ENCODE data around the gene TYR.

- TF ChIP-seq CTCF (conservative IDR thresholded peaks at IDR 0.05) = no peak
- TF ChIP-seq EZH2 (IDR thresholded peaks at IDR 0.05; ENCODE audit: low read depth) = no peak
Observed at GRCh38 chr11:89293965-89294679, 116.4 kb downstream of the TYR start.

Data from PC-9 (cell line).